A673 (cell line): ENCODE results near the gene SPINK1. TPM values are rescaled to one million over a fixed set of nuclear protein-coding genes. Genes with fewer than 3 reads are reported as not detected.

Experiments
- BruUV-seq: library from RNA; stranded (reverse); fragments of 400-500 nt; replicated peaks from 2 replicates; lab custom pipeline; 2021; lab: Mats Ljungman, UMichigan
- CTCF ChIA-PET: fragments of 300-600 bp; sonication (Branson Sonifier 250); formaldehyde crosslinking; loops from one replicate; lab custom pipeline; 2022; ENCODE audit warnings: antibody characterized with exemption; lab: Charles Lee
- POLR2A ChIA-PET: fragments of 300-600 bp; sonication (Branson Sonifier 250); formaldehyde crosslinking; loops from one replicate; lab custom pipeline; 2022; ENCODE audit warnings: antibody characterized with exemption; ENCODE audit not compliant: low non-redundant PET; lab: Charles Lee
- DNase-seq: peaks from one replicate; pipeline ENCODE4 v3.0.0-alpha.2; 2015; ENCODE audit warnings: low spot score
- H3K27ac ChIP-seq: fragments of 200-600 bp; sonication (generic); 2 replicates; pipeline ENCODE4 v1.5.1; 2016; ENCODE audit warnings: mixed run types, low read depth, mild to moderate bottlenecking, mixed read lengths, antibody characterized with exemption, low read length; ENCODE audit not compliant: poor library complexity, severe bottlenecking
- H3K27me3 ChIP-seq: fragments of 200-600 bp; sonication (generic); replicated peaks from 2 replicates; pipeline ENCODE4 v1.6.1; 2017; ENCODE audit warnings: mixed run types, low read depth, mild to moderate bottlenecking, mixed read lengths, antibody characterized with exemption, low read length; ENCODE audit not compliant: insufficient read depth, poor library complexity
- H3K36me3 ChIP-seq: fragments of 200-600 bp; sonication (generic); 2 replicates; pipeline ENCODE4 v1.6.1; 2016; ENCODE audit warnings: mixed run types, mild to moderate bottlenecking, mixed read lengths, antibody characterized with exemption, low read length; ENCODE audit not compliant: insufficient read depth, poor library complexity, severe bottlenecking
- H3K4me1 ChIP-seq: fragments of 200-600 bp; sonication (generic); 2 replicates; pipeline ENCODE4 v1.6.1; 2017; ENCODE audit warnings: mixed run types, mild to moderate bottlenecking, mixed read lengths, antibody characterized with exemption, low read length; ENCODE audit not compliant: insufficient read depth, poor library complexity, severe bottlenecking
- H3K4me3 ChIP-seq: fragments of 200-600 bp; sonication (generic); 2 replicates; pipeline ENCODE4 v1.5.1; 2016; ENCODE audit warnings: low read depth, mixed run types, mild to moderate bottlenecking, mixed read lengths, low read length; ENCODE audit not compliant: poor library complexity, severe bottlenecking
- H3K9me3 ChIP-seq: fragments of 200-600 bp; sonication (generic); 2 replicates; pipeline ENCODE4 v1.6.1; 2016; ENCODE audit warnings: mixed run types, low read depth, mild to moderate bottlenecking, mixed read lengths, antibody characterized with exemption, low read length; ENCODE audit not compliant: poor library complexity, severe bottlenecking
- CTCF ChIP-seq: fragments of 300-800, 200-600 bp; sonication (generic); conservative IDR thresholded peaks from 2 replicates; pipeline ENCODE4 v1.5.1; 2017; ENCODE audit warnings: low read depth, mild to moderate bottlenecking, antibody characterized with exemption, low read length, moderate library complexity, mixed read lengths
- EZH2 ChIP-seq: fragments of 200-600 bp; sonication (generic); IDR thresholded peaks from 2 replicates; pipeline ENCODE4 v1.6.1; 2017; ENCODE audit warnings: borderline replicate concordance, low read depth, mild to moderate bottlenecking, mixed read lengths, antibody characterized with exemption, low read length; ENCODE audit not compliant: poor library complexity, severe bottlenecking
- intact Hi-C: fragments of 100-400 bp; cut with micrococcal nuclease; formaldehyde crosslinking; loops from one replicate; pipeline ENCODE4 v1.10.0; 2022; ENCODE audit not compliant: unreplicated experiment
- total RNA-seq: library from RNA; stranded (reverse); gene quantifications from 2 replicates; pipeline ENCODE4 v1.2.3, GENCODE V29; 2021

Gene SPINK1
- total RNA-seq, 1 experiment from 2014 or later = not detected

- H3K27ac ChIP-seq = no peak overlapping the region
- no peaks in the 10 kb centered on the region for H3K9me3 ChIP-seq
- ChIA-PET CTCF (no interaction called here), POLR2A (no interaction called here)
- TF ChIP-seq EZH2 (no peak), CTCF (no peak)
- peaks cover 26% of the 10 kb centered on the region for H3K4me1 ChIP-seq
- no peaks in the 10 kb centered on the region for H3K36me3 ChIP-seq
- no peaks in the 10 kb centered on the region for H3K27me3 ChIP-seq
- no peak for DNase-seq
- H3K4me3 ChIP-seq = no peak overlapping the region
- BruUV-seq = no TSS peak
- intact Hi-C loops = no loop called here
These were observed 31.0 kb downstream of the SPINK1 start for GRCh38 chr5:147800491-147800890.

GRCh38 chr5:147796556-147797308, 34.7 kb downstream of the SPINK1 start:
- BruUV-seq = no TSS peak

GRCh38 chr5:147791181-147791580, 40.3 kb downstream of the SPINK1 start:
- TF ChIP-seq CTCF = no peak
- no peak for TF ChIP-seq EZH2
- no peaks in the 10 kb centered on the region for H3K36me3 ChIP-seq
- ChIA-PET CTCF (no interaction called here), POLR2A (no interaction called here)
- no peaks in the 10 kb centered on the region for H3K27me3 ChIP-seq
- intact Hi-C loops = no loop called here
- no peak for DNase-seq
- peaks cover 5% of the 10 kb centered on the region for H3K4me1 ChIP-seq
- no TSS peak for BruUV-seq
- H3K9me3 ChIP-seq = no peaks in the 10 kb centered on the region
- no peak overlapping the region for H3K27ac ChIP-seq
- no peak overlapping the region for H3K4me3 ChIP-seq

More at GRCh38 chr5:147796556-147797308, 34.7 kb downstream of the SPINK1 start:
- ChIA-PET CTCF (no interaction called here), POLR2A (no interaction called here)
- Histone ChIP-seq H3K4me3 (no peak overlapping the region), H3K27ac (no peak overlapping the region), H3K36me3 (no peaks in the 10 kb centered on the region), H3K4me1 (no peaks in the 10 kb centered on the region), H3K27me3 (no peaks in the 10 kb centered on the region), H3K9me3 (no peaks in the 10 kb centered on the region)
- intact Hi-C loops = no loop called here
- TF ChIP-seq EZH2 = no peak
- TF ChIP-seq CTCF = no peak
- no peak for DNase-seq
